Measurements from ENCODE around the gene FAM186B. TPM values are rescaled to one million over a fixed set of nuclear protein-coding genes. Genes with fewer than 3 reads are reported as not detected.

FAM186B gene
- total and polyA plus RNA-seq, 10 donors, result 0.08 to 0.67 (median 0.33) TPM; not detected in 4

- Histone ChIP-seq H3K36me3 (no peaks in the 10 kb centered on the region), H3K4me1 (peaks cover 12 to 32% (median 23%) of the 10 kb centered on the region in 6 donors), H3K4me3 (no peak overlapping the region), H3K27ac (no peak overlapping the region), H3K9me3 (peaks cover 0 to 4% (median 0%) of the 10 kb centered on the region in 8 donors), H3K27me3 (replicated peaks in 1 of 7) (peaks cover 0 to 22% (median 0%) of the 10 kb centered on the region in 7 donors)
- no peak for DNase-seq
- no peak for TF ChIP-seq POLR2AphosphoS5 (IDR thresholded peaks at IDR 0.05)
- 89 to 96% (median 93%) methylated on average over 3 of the region's 3 CpGs for WGBS, 5 donors
- intact Hi-C loops (cut with DNase I; ENCODE audit: low total_unique reads), result no loop called here
These were observed 13.8 kb upstream of the FAM186B start for GRCh38 chr12:49619286-49619685.

- H3K4me3 ChIP-seq, result no peak overlapping the region
- H3K36me3 ChIP-seq, result no peaks in the 10 kb centered on the region
- 85 to 97% (median 92%) methylated on average over 1 of the region's 1 CpG for WGBS, 5 donors
- peaks cover 12 to 25% (median 21%) of the 10 kb centered on the region in 6 donors for H3K4me1 ChIP-seq
- DNase-seq, result no peak
- H3K27me3 ChIP-seq (replicated peaks in 1 of 7), result peaks cover 0 to 29% (median 0%) of the 10 kb centered on the region in 7 donors
- peaks cover 0 to 4% (median 0%) of the 10 kb centered on the region in 8 donors for H3K9me3 ChIP-seq
- intact Hi-C loops (cut with DNase I; ENCODE audit: low total_unique reads), result no loop called here
- no peak overlapping the region for H3K27ac ChIP-seq
- TF ChIP-seq CTCF (IDR thresholded peaks at IDR 0.05 in 8 of 11, conservative IDR thresholded peaks at IDR 0.05 in 3 of 11), result no peak
These were observed 13.1 kb upstream of the FAM186B start for GRCh38 chr12:49618576-49618975.

- intact Hi-C loops (cut with DNase I; ENCODE audit: low total_unique reads), result no loop called here
- WGBS, 5 donors, result 58 to 68% (median 65%) methylated on average over 5 of the region's 5 CpGs
- Histone ChIP-seq H3K27ac (no peak overlapping the region), H3K27me3 (replicated peaks in 1 of 7) (peaks cover 0 to 28% (median 0%) of the 10 kb centered on the region in 7 donors), H3K4me1 (peaks cover 4 to 9% (median 7%) of the 10 kb centered on the region in 6 donors), H3K36me3 (no peaks in the 10 kb centered on the region), H3K4me3 (no peak overlapping the region), H3K9me3 (peaks cover 0 to 4% (median 0%) of the 10 kb centered on the region in 8 donors)
- no peak for DNase-seq
- no peak for TF ChIP-seq CTCF (IDR thresholded peaks at IDR 0.05 in 8 of 11, conservative IDR thresholded peaks at IDR 0.05 in 3 of 11)
- TF ChIP-seq POLR2A (IDR thresholded peaks at IDR 0.05), result no peak
- TF ChIP-seq POLR2AphosphoS5 (IDR thresholded peaks at IDR 0.05), result no peak
These were observed 11.2 kb upstream of the FAM186B start for GRCh38 chr12:49616533-49617219.

- Histone ChIP-seq H3K36me3 (no peaks in the 10 kb centered on the region), H3K4me3 (no peak overlapping the region), H3K27ac (no peak overlapping the region), H3K27me3 (replicated peaks in 1 of 7) (peaks cover 0 to 32% (median 0%) of the 10 kb centered on the region in 7 donors), H3K4me1 (no peaks in the 10 kb centered on the region), H3K9me3 (peaks cover 0 to 10% (median 5%) of the 10 kb centered on the region in 8 donors)
- no peak for TF ChIP-seq POLR2AphosphoS5 (IDR thresholded peaks at IDR 0.05)
- no peak for TF ChIP-seq POLR2A (IDR thresholded peaks at IDR 0.05)
- TF ChIP-seq CTCF (IDR thresholded peaks at IDR 0.05 in 8 of 11, conservative IDR thresholded peaks at IDR 0.05 in 3 of 11), result no peak
- intact Hi-C loops (cut with DNase I; ENCODE audit: low total_unique reads), result no loop called here
- DNase-seq, result no peak
- 85 to 99% (median 96%) methylated on average over 6 to 7 of the region's 7 CpGs for WGBS, 5 donors
These were observed 10.3 kb upstream of the FAM186B start for GRCh38 chr12:49615725-49616124.
